GM23338 (cell line): Measurements from ENCODE around the gene ELAC2. TPM values are rescaled to one million over a fixed set of nuclear protein-coding genes. Genes with fewer than 3 reads are reported as not detected.

ENCODE experiments used
- ATAC-seq: fragments of 200-7000 bp; cut with Tn5 transposase; 3 replicates; pipeline ENCODE4 v1.9.1; 2020
- DNase-seq: peaks from one replicate; pipeline ENCODE4 v3.0.0-alpha.2; 2015; ENCODE audit warnings: low spot score
- H2AFZ ChIP-seq: fragments of 200-600 bp; sonication (generic); 2 replicates; pipeline ENCODE4 v1.8.0; 2016; ENCODE audit warnings: antibody characterized with exemption, mild to moderate bottlenecking, moderate library complexity
- H3F3A ChIP-seq: fragments of 200-600 bp; sonication (generic); replicated peaks from 2 replicates; pipeline ENCODE4 v1.8.0; 2017; ENCODE audit warnings: antibody characterized with exemption, mixed run types, low read depth
- H3K27ac ChIP-seq: fragments of 200-600 bp; sonication (generic); 2 replicates; pipeline ENCODE4 v1.6.1; 2016; ENCODE audit warnings: low read depth
- H3K27me3 ChIP-seq: fragments of 200-600 bp; sonication (generic); 2 replicates; pipeline ENCODE4 v1.8.0; 2016; ENCODE audit warnings: mild to moderate bottlenecking, mixed run types, moderate library complexity; ENCODE audit not compliant: insufficient read depth
- H3K36me3 ChIP-seq: fragments of 200-600 bp; sonication (generic); 2 replicates; pipeline ENCODE4 v1.8.0; 2016; ENCODE audit warnings: mild to moderate bottlenecking; ENCODE audit not compliant: insufficient read depth
- H3K4me1 ChIP-seq: fragments of 200-600 bp; sonication (generic); 2 replicates; pipeline ENCODE4 v1.8.0; 2016; ENCODE audit warnings: mild to moderate bottlenecking, moderate library complexity; ENCODE audit not compliant: insufficient read depth
- H3K4me2 ChIP-seq: fragments of 200-600 bp; sonication (generic); 2 replicates; pipeline ENCODE4 v1.7.1; 2017; ENCODE audit warnings: mixed run types
- H3K4me3 ChIP-seq: fragments of 200-600 bp; sonication (generic); 2 replicates; pipeline ENCODE4 v1.6.1; 2016; ENCODE audit warnings: mixed run types
- H3K79me2 ChIP-seq: fragments of 200-600 bp; sonication (generic); replicated peaks from 2 replicates; pipeline ENCODE4 v1.8.0; 2017; ENCODE audit warnings: mild to moderate bottlenecking; ENCODE audit not compliant: insufficient read depth
- H3K9me2 ChIP-seq: fragments of 200-600 bp; sonication (generic); 2 replicates; pipeline ENCODE4 v1.8.0; 2017; ENCODE audit not compliant: insufficient read depth
- H4K20me1 ChIP-seq: fragments of 200-600 bp; sonication (generic); replicated peaks from 2 replicates; pipeline ENCODE4 v1.8.0; 2017; ENCODE audit warnings: mild to moderate bottlenecking; ENCODE audit not compliant: insufficient read depth
- H3K27ac Mint-ChIP-seq: 2 replicates; pipeline ENCODE4 v1.8.0; 2020; ENCODE audit warnings: inconsistent platforms, mild to moderate bottlenecking, moderate library complexity, mixed read lengths
- H3K27me3 Mint-ChIP-seq: 3 replicates; pipeline ENCODE4 v1.8.0; 2022; ENCODE audit warnings: low read depth, mild to moderate bottlenecking, moderate library complexity, mixed read lengths, inconsistent platforms; ENCODE audit not compliant: insufficient read depth, poor library complexity
- H3K36me3 Mint-ChIP-seq: 3 replicates; pipeline ENCODE4 v1.8.0; 2021; ENCODE audit warnings: low read depth, mild to moderate bottlenecking, inconsistent platforms, moderate library complexity, mixed read lengths
- H3K4me1 Mint-ChIP-seq: 3 replicates; pipeline ENCODE4 v1.8.0; 2020; ENCODE audit warnings: mild to moderate bottlenecking, inconsistent platforms, mixed read lengths
- H3K4me3 Mint-ChIP-seq: 3 replicates; pipeline ENCODE4 v1.8.0; 2021; ENCODE audit warnings: moderate library complexity, mild to moderate bottlenecking, inconsistent platforms, mixed read lengths
- H3K9me3 Mint-ChIP-seq: 3 replicates; pipeline ENCODE4 v1.8.0; 2020; ENCODE audit warnings: moderate library complexity, mild to moderate bottlenecking, inconsistent platforms, mixed read lengths
- CREB1 ChIP-seq: fragments of 250-450 bp; sonication (Bioruptor Pico); IDR thresholded peaks from 2 replicates; pipeline ENCODE4 v1.5.0; 2020; ENCODE audit warnings: low read depth, mild to moderate bottlenecking, moderate library complexity
- EZH2phosphoT487 ChIP-seq: fragments of 200-600 bp; sonication (generic); IDR thresholded peaks from one replicate; pipeline ENCODE4 v1.8.1; 2018; ENCODE audit warnings: antibody characterized with exemption; ENCODE audit not compliant: unreplicated experiment
- JUNB ChIP-seq: IDR thresholded peaks from one replicate; pipeline ENCODE4 v1.6.1; 2016; ENCODE audit warnings: antibody characterized with exemption; ENCODE audit not compliant: unreplicated experiment
- STAT1 ChIP-seq: IDR thresholded peaks from one replicate; pipeline ENCODE4 v1.6.1; 2016; ENCODE audit warnings: antibody characterized with exemption; ENCODE audit not compliant: unreplicated experiment
- ZNF114 ChIP-seq: fragments of 250-450 bp; sonication (Bioruptor Pico); IDR thresholded peaks from 2 replicates; pipeline ENCODE4 v1.5.0; 2020; ENCODE audit warnings: mild to moderate bottlenecking, moderate library complexity
- ZNF331 ChIP-seq: fragments of 250-450 bp; sonication (Bioruptor Pico); IDR thresholded peaks from 2 replicates; pipeline ENCODE4 v1.5.0; 2020; ENCODE audit warnings: low read depth, mild to moderate bottlenecking, moderate library complexity
- polyA plus RNA-seq: library from polyadenylated mRNA; unstranded; fragments of >200 nt; fragmentation: Nextera tagmentation; extraction: Ambion mirVana; gene quantifications from 2 replicates; pipeline ENCODE4 v1.2.1, GENCODE V29; 2016
- total RNA-seq: library from RNA; depleted of rRNA; stranded (reverse); fragments of >200 nt; shearing (Covaris generic); gene quantifications from 2 replicates; pipeline ENCODE4 v1.2.3, GENCODE V29; 2014
- TF ChIP-seq, protein P1 (sequence below): IDR thresholded peaks from 2 replicates; pipeline ENCODE4 v1.6.1; 2016; ENCODE audit warnings: antibody characterized with exemption
- TF ChIP-seq, protein P2 (sequence below): IDR thresholded peaks from one replicate; pipeline ENCODE4 v1.6.1; 2018; ENCODE audit warnings: antibody characterized with exemption; ENCODE audit not compliant: unreplicated experiment
- TF ChIP-seq, protein P3 (sequence below): fragments of 250-450 bp; sonication (Bioruptor Pico); IDR thresholded peaks from 2 replicates; pipeline ENCODE4 v1.5.0; 2020; ENCODE audit warnings: mild to moderate bottlenecking, moderate library complexity

The ELAC2 gene
- total and polyA plus RNA-seq, 2 experiments from 2014 or later: 49.9 to 203 TPM

DNA sequence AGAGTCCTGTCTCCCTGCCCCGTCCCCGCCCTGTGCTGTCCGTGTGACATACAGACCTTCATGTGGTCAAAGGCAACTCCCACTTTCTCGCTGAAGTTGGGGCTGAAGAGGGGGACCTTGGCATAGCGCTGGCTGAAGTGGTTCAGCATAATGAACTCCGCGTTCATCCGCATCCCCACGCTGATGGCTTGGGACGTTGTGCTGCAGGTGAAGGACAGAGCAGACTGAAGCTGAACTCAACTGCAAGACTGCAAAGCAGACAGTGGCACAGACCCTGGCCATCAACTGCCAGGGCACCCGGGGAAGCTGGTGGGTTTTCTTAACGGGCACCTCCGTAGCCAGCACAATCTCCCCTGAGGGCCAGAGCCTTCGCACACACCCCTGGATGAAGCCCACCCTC lies 24.2 kb downstream of the ELAC2 start:
- Mint-ChIP-seq H3K27ac (no peak overlapping the region), H3K4me3 (no peak overlapping the region), H3K36me3 (peaks cover 94% of the 10 kb centered on the region), H3K9me3 (no peaks in the 10 kb centered on the region; the same call in 2 of the 3 replicates), H3K27me3 (peaks cover 4% of the 10 kb centered on the region), H3K4me1 (peaks cover 2% of the 10 kb centered on the region; the same call in 2 of the 3 replicates)
- no peak for ATAC-seq
- Histone ChIP-seq H3K27me3 (no peaks in the 10 kb centered on the region), H3K4me2 (no peak overlapping the region), H3K27ac (no peak overlapping the region), H3K4me1 (no peaks in the 10 kb centered on the region), H3F3A (0 out of 2 replicates have a peak, but pooled peaks cover 3% of the 10 kb centered on the region), H2AFZ (no peak overlapping the region), H3K9me2 (no peaks in the 10 kb centered on the region), H3K4me3 (no peak overlapping the region), H3K36me3 (peaks cover 67% of the 10 kb centered on the region), H3K79me2 (no peaks in the 10 kb centered on the region), H4K20me1 (peaks cover 13% of the 10 kb centered on the region)
- TF ChIP-seq, protein P1, sequence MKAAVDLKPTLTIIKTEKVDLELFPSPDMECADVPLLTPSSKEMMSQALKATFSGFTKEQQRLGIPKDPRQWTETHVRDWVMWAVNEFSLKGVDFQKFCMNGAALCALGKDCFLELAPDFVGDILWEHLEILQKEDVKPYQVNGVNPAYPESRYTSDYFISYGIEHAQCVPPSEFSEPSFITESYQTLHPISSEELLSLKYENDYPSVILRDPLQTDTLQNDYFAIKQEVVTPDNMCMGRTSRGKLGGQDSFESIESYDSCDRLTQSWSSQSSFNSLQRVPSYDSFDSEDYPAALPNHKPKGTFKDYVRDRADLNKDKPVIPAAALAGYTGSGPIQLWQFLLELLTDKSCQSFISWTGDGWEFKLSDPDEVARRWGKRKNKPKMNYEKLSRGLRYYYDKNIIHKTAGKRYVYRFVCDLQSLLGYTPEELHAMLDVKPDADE: no peak
- TF ChIP-seq, protein P2, sequence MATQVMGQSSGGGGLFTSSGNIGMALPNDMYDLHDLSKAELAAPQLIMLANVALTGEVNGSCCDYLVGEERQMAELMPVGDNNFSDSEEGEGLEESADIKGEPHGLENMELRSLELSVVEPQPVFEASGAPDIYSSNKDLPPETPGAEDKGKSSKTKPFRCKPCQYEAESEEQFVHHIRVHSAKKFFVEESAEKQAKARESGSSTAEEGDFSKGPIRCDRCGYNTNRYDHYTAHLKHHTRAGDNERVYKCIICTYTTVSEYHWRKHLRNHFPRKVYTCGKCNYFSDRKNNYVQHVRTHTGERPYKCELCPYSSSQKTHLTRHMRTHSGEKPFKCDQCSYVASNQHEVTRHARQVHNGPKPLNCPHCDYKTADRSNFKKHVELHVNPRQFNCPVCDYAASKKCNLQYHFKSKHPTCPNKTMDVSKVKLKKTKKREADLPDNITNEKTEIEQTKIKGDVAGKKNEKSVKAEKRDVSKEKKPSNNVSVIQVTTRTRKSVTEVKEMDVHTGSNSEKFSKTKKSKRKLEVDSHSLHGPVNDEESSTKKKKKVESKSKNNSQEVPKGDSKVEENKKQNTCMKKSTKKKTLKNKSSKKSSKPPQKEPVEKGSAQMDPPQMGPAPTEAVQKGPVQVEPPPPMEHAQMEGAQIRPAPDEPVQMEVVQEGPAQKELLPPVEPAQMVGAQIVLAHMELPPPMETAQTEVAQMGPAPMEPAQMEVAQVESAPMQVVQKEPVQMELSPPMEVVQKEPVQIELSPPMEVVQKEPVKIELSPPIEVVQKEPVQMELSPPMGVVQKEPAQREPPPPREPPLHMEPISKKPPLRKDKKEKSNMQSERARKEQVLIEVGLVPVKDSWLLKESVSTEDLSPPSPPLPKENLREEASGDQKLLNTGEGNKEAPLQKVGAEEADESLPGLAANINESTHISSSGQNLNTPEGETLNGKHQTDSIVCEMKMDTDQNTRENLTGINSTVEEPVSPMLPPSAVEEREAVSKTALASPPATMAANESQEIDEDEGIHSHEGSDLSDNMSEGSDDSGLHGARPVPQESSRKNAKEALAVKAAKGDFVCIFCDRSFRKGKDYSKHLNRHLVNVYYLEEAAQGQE: no peak
- TF ChIP-seq ZNF114 (CRISPR knock-in tag): no peak
- TF ChIP-seq CREB1: no peak
- TF ChIP-seq EZH2phosphoT487: no peak
- DNase-seq: no peak

DNA sequence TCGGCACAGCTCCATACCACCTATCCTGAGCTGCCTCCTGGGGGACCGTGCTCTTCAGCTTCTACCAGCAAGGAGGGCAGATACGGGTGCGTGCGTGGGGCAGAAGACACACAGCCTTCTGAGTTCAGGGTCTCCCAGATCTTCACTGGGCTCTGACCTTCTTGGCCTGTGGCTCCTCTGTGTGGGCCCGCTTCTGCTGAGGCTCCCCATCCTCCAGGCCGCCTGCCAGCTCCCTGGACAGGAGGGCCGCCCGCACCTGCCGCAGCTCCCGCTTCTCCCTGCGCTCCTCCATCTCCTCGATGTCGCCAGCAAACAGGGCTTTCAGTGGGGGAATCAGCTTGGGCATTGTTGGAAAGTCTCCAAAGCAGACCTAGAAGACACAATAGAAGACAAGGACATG lies 25.2 kb downstream of the ELAC2 start:
- Mint-ChIP-seq H3K9me3 (no peaks in the 10 kb centered on the region; the same call in 2 of the 3 replicates), H3K4me1 (peaks cover 11% of the 10 kb centered on the region), H3K27ac (no peak overlapping the region), H3K4me3 (no peak overlapping the region), H3K36me3 (peaks cover 90% of the 10 kb centered on the region), H3K27me3 (peaks cover 6% of the 10 kb centered on the region)
- no peaks in the 10 kb centered on the region for H3K9me2 ChIP-seq
- no peak overlapping the region for H2AFZ ChIP-seq
- ATAC-seq (no peak), DNase-seq (no peak)
- H3K79me2 ChIP-seq: no peaks in the 10 kb centered on the region
- H3K27ac ChIP-seq: no peak overlapping the region
- H3K4me2 ChIP-seq: no peak overlapping the region
- peaks cover 2% of the 10 kb centered on the region; the same call in 1 of the 2 replicates for H3K4me1 ChIP-seq
- 0 out of 2 replicates have a peak, but pooled peaks cover 3% of the 10 kb centered on the region for H3F3A ChIP-seq
- peaks cover 58% of the 10 kb centered on the region for H3K36me3 ChIP-seq
- TF ChIP-seq JUNB (no peak), EZH2phosphoT487 (no peak), STAT1 (no peak), ZNF331 (CRISPR knock-in tag) (no peak), CREB1 (no peak), ZNF114 (CRISPR knock-in tag) (no peak)
- TF ChIP-seq, protein P3, sequence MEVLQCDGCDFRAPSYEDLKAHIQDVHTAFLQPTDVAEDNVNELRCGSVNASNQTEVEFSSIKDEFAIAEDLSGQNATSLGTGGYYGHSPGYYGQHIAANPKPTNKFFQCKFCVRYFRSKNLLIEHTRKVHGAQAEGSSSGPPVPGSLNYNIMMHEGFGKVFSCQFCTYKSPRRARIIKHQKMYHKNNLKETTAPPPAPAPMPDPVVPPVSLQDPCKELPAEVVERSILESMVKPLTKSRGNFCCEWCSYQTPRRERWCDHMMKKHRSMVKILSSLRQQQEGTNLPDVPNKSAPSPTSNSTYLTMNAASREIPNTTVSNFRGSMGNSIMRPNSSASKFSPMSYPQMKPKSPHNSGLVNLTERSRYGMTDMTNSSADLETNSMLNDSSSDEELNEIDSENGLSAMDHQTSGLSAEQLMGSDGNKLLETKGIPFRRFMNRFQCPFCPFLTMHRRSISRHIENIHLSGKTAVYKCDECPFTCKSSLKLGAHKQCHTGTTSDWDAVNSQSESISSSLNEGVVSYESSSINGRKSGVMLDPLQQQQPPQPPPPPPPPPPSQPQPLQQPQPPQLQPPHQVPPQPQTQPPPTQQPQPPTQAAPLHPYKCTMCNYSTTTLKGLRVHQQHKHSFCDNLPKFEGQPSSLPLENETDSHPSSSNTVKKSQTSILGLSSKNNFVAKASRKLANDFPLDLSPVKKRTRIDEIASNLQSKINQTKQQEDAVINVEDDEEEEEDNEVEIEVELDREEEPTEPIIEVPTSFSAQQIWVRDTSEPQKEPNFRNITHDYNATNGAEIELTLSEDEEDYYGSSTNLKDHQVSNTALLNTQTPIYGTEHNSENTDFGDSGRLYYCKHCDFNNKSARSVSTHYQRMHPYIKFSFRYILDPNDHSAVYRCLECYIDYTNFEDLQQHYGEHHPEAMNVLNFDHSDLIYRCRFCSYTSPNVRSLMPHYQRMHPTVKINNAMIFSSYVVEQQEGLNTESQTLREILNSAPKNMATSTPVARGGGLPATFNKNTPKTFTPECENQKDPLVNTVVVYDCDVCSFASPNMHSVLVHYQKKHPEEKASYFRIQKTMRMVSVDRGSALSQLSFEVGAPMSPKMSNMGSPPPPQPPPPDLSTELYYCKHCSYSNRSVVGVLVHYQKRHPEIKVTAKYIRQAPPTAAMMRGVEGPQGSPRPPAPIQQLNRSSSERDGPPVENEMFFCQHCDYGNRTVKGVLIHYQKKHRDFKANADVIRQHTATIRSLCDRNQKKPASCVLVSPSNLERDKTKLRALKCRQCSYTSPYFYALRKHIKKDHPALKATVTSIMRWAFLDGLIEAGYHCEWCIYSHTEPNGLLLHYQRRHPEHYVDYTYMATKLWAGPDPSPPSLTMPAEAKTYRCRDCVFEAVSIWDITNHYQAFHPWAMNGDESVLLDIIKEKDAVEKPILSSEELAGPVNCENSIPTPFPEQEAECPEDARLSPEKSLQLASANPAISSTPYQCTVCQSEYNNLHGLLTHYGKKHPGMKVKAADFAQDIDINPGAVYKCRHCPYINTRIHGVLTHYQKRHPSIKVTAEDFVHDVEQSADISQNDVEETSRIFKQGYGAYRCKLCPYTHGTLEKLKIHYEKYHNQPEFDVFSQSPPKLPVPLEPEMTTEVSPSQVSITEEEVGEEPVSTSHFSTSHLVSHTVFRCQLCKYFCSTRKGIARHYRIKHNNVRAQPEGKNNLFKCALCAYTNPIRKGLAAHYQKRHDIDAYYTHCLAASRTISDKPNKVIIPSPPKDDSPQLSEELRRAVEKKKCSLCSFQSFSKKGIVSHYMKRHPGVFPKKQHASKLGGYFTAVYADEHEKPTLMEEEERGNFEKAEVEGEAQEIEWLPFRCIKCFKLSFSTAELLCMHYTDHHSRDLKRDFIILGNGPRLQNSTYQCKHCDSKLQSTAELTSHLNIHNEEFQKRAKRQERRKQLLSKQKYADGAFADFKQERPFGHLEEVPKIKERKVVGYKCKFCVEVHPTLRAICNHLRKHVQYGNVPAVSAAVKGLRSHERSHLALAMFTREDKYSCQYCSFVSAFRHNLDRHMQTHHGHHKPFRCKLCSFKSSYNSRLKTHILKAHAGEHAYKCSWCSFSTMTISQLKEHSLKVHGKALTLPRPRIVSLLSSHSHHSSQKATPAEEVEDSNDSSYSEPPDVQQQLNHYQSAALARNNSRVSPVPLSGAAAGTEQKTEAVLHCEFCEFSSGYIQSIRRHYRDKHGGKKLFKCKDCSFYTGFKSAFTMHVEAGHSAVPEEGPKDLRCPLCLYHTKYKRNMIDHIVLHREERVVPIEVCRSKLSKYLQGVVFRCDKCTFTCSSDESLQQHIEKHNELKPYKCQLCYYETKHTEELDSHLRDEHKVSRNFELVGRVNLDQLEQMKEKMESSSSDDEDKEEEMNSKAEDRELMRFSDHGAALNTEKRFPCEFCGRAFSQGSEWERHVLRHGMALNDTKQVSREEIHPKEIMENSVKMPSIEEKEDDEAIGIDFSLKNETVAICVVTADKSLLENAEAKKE (CRISPR knock-in tag): no peak
- H3K27me3 ChIP-seq: no peaks in the 10 kb centered on the region
- peaks cover 9% of the 10 kb centered on the region for H4K20me1 ChIP-seq
- no peak overlapping the region for H3K4me3 ChIP-seq
